ENCODE data around the gene COL4A5.

DNA sequence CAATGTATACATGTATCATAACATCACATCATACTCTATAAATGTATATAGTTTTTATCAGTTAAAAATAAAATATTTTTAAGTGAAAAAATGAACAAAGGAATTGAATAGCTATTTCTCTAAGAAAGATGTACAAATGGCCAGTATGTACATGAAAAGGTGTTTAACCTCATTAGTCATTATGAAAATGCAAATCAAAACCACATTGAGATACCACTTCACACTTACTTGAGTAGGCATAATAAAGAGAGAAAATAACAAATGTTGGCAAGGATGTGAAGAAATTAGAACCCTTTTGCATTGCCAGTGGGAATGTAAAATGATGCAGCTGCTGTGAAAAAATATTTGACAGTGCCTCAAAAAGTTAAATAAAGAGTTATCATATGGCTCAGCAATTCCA is 201.2 kb downstream of the COL4A5 start:
- TF ChIP-seq, protein P1, sequence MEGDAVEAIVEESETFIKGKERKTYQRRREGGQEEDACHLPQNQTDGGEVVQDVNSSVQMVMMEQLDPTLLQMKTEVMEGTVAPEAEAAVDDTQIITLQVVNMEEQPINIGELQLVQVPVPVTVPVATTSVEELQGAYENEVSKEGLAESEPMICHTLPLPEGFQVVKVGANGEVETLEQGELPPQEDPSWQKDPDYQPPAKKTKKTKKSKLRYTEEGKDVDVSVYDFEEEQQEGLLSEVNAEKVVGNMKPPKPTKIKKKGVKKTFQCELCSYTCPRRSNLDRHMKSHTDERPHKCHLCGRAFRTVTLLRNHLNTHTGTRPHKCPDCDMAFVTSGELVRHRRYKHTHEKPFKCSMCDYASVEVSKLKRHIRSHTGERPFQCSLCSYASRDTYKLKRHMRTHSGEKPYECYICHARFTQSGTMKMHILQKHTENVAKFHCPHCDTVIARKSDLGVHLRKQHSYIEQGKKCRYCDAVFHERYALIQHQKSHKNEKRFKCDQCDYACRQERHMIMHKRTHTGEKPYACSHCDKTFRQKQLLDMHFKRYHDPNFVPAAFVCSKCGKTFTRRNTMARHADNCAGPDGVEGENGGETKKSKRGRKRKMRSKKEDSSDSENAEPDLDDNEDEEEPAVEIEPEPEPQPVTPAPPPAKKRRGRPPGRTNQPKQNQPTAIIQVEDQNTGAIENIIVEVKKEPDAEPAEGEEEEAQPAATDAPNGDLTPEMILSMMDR (IDR thresholded peaks at IDR 0.05; ENCODE audit: poor library complexity): no peak
- TF ChIP-seq EZH2 (IDR thresholded peaks at IDR 0.05; ENCODE audit: borderline replicate concordance): no peak
- TF ChIP-seq EZH2phosphoT487 (IDR thresholded peaks at IDR 0.05; ENCODE audit: low read depth, severe bottlenecking, unreplicated experiment): no peak
